ENCODE data around the gene TBC1D10B. TPM values are rescaled to one million over a fixed set of nuclear protein-coding genes. Genes with fewer than 3 reads are reported as not detected.
A peak's percentile ranks its signal among the peaks of the same experiment; 100 is the strongest.
"Not testable (repeated sequence)": the region's sequence is repeated elsewhere in the genome, so short reads cannot be mapped to it uniquely, and the experiment has no call there.

The TBC1D10B gene
- total RNA-seq, 1 donor from 2014 or later = 24.5 TPM

DNA sequence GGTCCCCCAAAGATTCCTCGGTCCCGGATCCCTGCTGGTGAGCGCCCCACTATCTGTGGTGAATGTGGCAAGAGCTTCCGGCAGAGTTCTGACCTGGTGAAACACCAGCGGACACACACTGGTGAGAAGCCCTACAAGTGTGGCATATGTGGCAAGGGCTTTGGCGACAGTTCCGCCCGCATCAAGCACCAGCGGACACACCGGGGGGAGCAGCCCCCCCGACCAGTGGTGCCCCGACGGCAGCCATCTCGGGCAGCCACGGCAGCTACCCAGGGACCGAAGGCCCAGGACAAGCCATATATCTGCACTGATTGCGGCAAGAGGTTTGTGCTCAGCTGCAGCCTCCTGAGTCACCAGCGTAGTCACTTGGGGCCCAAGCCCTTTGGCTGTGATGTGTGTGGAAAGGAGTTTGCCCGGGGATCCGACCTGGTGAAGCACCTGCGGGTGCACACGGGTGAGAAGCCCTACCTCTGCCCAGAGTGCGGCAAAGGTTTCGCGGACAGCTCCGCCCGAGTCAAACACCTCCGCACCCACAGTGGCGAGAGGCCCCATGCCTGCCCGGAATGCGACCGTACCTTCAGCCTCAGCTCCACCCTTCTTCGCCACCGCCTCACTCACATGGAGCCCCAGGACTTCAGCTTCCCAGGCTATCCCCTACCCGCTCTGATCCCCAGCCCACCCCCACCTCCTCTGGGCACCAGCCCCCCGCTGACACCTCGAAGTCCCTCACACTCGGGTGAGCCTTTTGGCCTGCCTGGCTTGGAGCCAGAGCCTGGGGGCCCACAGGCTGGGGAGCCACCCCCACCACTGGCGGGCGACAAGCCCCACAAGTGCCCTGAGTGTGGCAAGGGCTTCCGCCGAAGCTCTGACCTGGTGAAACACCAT, 27.7 kb upstream of the TBC1D10B start:
- no peak overlapping the region for H3K9ac ChIP-seq (ENCODE audit: low read depth in 1 of 3, low read length in 3 of 3)
- peaks cover 15 to 29% (median 22%) of the 10 kb centered on the region in 3 donors for H3K4me1 ChIP-seq (ENCODE audit: control insufficient read depth in 3 of 3, insufficient read depth in 3 of 3, low read length in 3 of 3)
- H3K4me3 ChIP-seq (ENCODE audit: low read length in 3 of 3) = no peak overlapping the region
- no peaks in the 10 kb centered on the region for H3K27me3 ChIP-seq (ENCODE audit: control insufficient read depth in 3 of 3, insufficient read depth in 3 of 3, low read length in 3 of 3)
- H3K27ac ChIP-seq (ENCODE audit: low read depth, low read length) = no peak overlapping the region
- H3K9me3 ChIP-seq (ENCODE audit: control insufficient read depth in 3 of 3, low read length in 3 of 3) = no peaks in the 10 kb centered on the region
- peaks cover 5 to 11% (median 9%) of the 10 kb centered on the region in 3 donors for H3K36me3 ChIP-seq (ENCODE audit: control insufficient read depth in 3 of 3, insufficient read depth in 3 of 3, low read length in 3 of 3)

- Histone ChIP-seq H3K9me3 (ENCODE audit: control insufficient read depth in 3 of 3, low read length in 3 of 3) (no peaks in the 10 kb centered on the region), H3K4me3 (ENCODE audit: low read length in 3 of 3) (no peak overlapping the region), H3K9ac (ENCODE audit: low read depth in 1 of 3, low read length in 3 of 3) (peak overlapping the region in 1 of 3 donors; percentile 5), H3K27me3 (ENCODE audit: control insufficient read depth in 3 of 3, insufficient read depth in 3 of 3, low read length in 3 of 3) (no peaks in the 10 kb centered on the region), H3K27ac (ENCODE audit: low read depth, low read length) (no peak overlapping the region), H3K36me3 (ENCODE audit: control insufficient read depth in 3 of 3, insufficient read depth in 3 of 3, low read length in 3 of 3) (peaks cover 5 to 11% (median 9%) of the 10 kb centered on the region in 3 donors), H3K4me1 (ENCODE audit: control insufficient read depth in 3 of 3, insufficient read depth in 3 of 3, low read length in 3 of 3) (peaks cover 15 to 29% (median 22%) of the 10 kb centered on the region in 3 donors)
Observed at GRCh38 chr16:30397056-30397455, 26.8 kb upstream of the TBC1D10B start.

- H3K27ac ChIP-seq (ENCODE audit: low read depth, low read length); H3K27me3 ChIP-seq (ENCODE audit: control insufficient read depth in 3 of 3, insufficient read depth in 3 of 3, low read length in 3 of 3); H3K9me3 ChIP-seq (ENCODE audit: control insufficient read depth in 3 of 3, low read length in 3 of 3): not testable (repeated sequence)
- peak overlapping the region in 1 of 3 donors; percentile 33 for H3K9ac ChIP-seq (ENCODE audit: low read depth in 1 of 3, low read length in 3 of 3)
- H3K4me1 ChIP-seq (ENCODE audit: control insufficient read depth in 3 of 3, insufficient read depth in 3 of 3, low read length in 3 of 3) = peaks cover 15 to 29% (median 22%) of the 10 kb centered on the region in 3 donors
- peaks cover 5 to 11% (median 9%) of the 10 kb centered on the region in 3 donors for H3K36me3 ChIP-seq (ENCODE audit: control insufficient read depth in 3 of 3, insufficient read depth in 3 of 3, low read length in 3 of 3)
- peak overlapping the region in 1 of 3 donors; percentile 71 for H3K4me3 ChIP-seq (ENCODE audit: low read length in 3 of 3)
Observed at GRCh38 chr16:30396627-30397026, 26.3 kb upstream of the TBC1D10B start.

- H3K9ac ChIP-seq (ENCODE audit: low read depth in 1 of 3, low read length in 3 of 3) = peak overlapping the region; percentile 77 to 84 (median 77)
Observed at GRCh38 chr16:30395992-30396585, 25.8 kb upstream of the TBC1D10B start.

DNA sequence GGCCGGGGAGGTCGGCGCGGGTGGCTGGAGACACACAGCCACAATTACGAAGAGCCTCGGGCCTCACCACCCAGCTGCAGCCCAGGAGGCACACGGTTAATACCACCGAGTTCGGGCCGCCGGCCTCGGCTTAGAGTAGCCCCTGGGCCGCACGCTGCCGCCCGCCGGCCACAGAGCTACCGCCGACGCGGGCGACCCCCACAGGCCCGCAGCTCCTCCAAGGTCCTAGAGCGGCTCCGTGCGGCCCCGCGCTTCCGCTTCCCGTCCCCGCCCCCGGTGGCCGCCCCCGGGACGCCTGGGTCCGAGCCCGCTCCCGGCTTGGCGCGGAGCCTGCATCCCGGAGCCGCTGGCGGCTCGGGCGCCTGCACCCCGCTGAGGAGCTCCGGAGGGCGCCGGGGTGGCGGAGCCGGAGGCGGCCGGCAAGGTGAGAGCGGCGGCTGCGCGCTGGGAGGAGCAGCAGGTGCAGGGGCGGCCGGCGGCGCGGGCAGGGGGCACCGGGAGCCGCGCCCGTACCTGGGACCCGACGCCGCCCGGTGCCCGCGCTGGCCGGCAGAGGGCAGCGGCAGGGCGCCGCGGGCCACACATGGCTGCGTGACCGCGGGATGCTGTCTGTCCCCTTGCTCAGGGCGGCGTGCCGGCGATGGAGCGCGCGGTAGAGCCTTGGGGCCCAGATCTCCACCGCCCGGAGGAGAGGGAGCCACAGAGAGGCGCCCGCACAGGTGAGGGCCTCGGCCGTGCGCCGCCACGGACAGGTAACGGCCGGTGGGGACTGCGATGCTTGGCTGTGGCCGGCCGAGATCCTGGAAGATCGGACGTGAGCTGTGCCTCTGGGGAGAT, 25.1 kb upstream of the TBC1D10B start, which contains the start of gene ZNF48:
TSS of gene ZNF48 (plus strand) at position 266 of the 837 bp plus-strand sequence. CDS start at position 641, 375 bp downstream.
- Histone ChIP-seq H3K4me1 (ENCODE audit: control insufficient read depth in 3 of 3, insufficient read depth in 3 of 3, low read length in 3 of 3) (peaks cover 15 to 25% (median 22%) of the 10 kb centered on the region in 3 donors), H3K36me3 (ENCODE audit: control insufficient read depth in 3 of 3, insufficient read depth in 3 of 3, low read length in 3 of 3) (peaks cover 5 to 11% (median 9%) of the 10 kb centered on the region in 3 donors), H3K9me3 (ENCODE audit: control insufficient read depth in 3 of 3, low read length in 3 of 3) (no peaks in the 10 kb centered on the region), H3K27ac (ENCODE audit: low read depth, low read length) (peak within 1 kb of the TSS; percentile 74), H3K4me3 (ENCODE audit: low read length in 3 of 3) (peak within 1 kb of the TSS; percentile 71 to 87 (median 80)), H3K27me3 (ENCODE audit: control insufficient read depth in 3 of 3, insufficient read depth in 3 of 3, low read length in 3 of 3) (no peaks in the 10 kb centered on the region), H3K9ac (ENCODE audit: low read depth in 1 of 3, low read length in 3 of 3) (peak within 1 kb of the TSS; percentile 80 to 84 (median 83))

More at GRCh38 chr16:30395992-30396585, 25.8 kb upstream of the TBC1D10B start:
- Histone ChIP-seq H3K4me1 (ENCODE audit: control insufficient read depth in 3 of 3, insufficient read depth in 3 of 3, low read length in 3 of 3) (peaks cover 15 to 29% (median 22%) of the 10 kb centered on the region in 3 donors), H3K36me3 (ENCODE audit: control insufficient read depth in 3 of 3, insufficient read depth in 3 of 3, low read length in 3 of 3) (peaks cover 5 to 11% (median 9%) of the 10 kb centered on the region in 3 donors), H3K27ac (ENCODE audit: low read depth, low read length) (peak overlapping the region; percentile 30), H3K9me3 (ENCODE audit: control insufficient read depth in 3 of 3, low read length in 3 of 3) (no peaks in the 10 kb centered on the region), H3K4me3 (ENCODE audit: low read length in 3 of 3) (peak overlapping the region; percentile 71 to 87 (median 80)), H3K27me3 (ENCODE audit: control insufficient read depth in 3 of 3, insufficient read depth in 3 of 3, low read length in 3 of 3) (no peaks in the 10 kb centered on the region)

GRCh38 chr16:30394592-30395154, 24.4 kb upstream of the TBC1D10B start:
- Histone ChIP-seq H3K27ac (ENCODE audit: low read depth, low read length) (peak overlapping the region; percentile 74), H3K9me3 (ENCODE audit: control insufficient read depth in 3 of 3, low read length in 3 of 3) (no peaks in the 10 kb centered on the region), H3K27me3 (ENCODE audit: control insufficient read depth in 3 of 3, insufficient read depth in 3 of 3, low read length in 3 of 3) (no peaks in the 10 kb centered on the region), H3K4me1 (ENCODE audit: control insufficient read depth in 3 of 3, insufficient read depth in 3 of 3, low read length in 3 of 3) (peaks cover 11 to 18% (median 16%) of the 10 kb centered on the region in 3 donors), H3K36me3 (ENCODE audit: control insufficient read depth in 3 of 3, insufficient read depth in 3 of 3, low read length in 3 of 3) (peaks cover 5 to 11% (median 9%) of the 10 kb centered on the region in 3 donors), H3K4me3 (ENCODE audit: low read length in 3 of 3) (peak overlapping the region; percentile 66 to 80 (median 76)), H3K9ac (ENCODE audit: low read depth in 1 of 3, low read length in 3 of 3) (peak overlapping the region; percentile 80 to 84 (median 83))

DNA sequence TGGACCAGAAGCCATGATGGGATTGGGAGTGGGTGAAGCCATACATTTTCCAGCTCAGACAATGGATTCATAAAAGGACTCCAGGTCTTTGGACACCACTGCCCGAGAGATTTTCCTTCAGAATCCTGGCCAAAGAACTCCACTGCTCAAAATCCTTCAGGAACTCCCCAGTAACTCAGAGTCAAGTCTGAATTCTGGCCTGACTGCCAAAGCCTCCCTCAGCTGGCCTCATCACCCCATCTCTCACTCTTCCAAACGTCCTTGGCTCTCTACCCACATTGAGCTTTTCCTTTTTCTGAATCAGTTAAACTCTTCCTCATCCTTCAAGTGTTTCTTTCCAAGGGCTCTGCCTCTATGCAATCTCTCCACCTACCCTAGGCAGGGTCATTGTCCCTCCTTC, 13.2 kb upstream of the TBC1D10B start:
- Histone ChIP-seq H3K4me1 (ENCODE audit: control insufficient read depth in 3 of 3, insufficient read depth in 3 of 3, low read length in 3 of 3) (peaks cover 7% of the 10 kb centered on the region in 3 donors), H3K9ac (ENCODE audit: low read depth in 1 of 3, low read length in 3 of 3) (no peak overlapping the region), H3K27ac (ENCODE audit: low read depth, low read length) (no peak overlapping the region), H3K9me3 (ENCODE audit: control insufficient read depth in 3 of 3, low read length in 3 of 3) (no peaks in the 10 kb centered on the region), H3K27me3 (ENCODE audit: control insufficient read depth in 3 of 3, insufficient read depth in 3 of 3, low read length in 3 of 3) (no peaks in the 10 kb centered on the region), H3K4me3 (ENCODE audit: low read length in 3 of 3) (no peak overlapping the region), H3K36me3 (ENCODE audit: control insufficient read depth in 3 of 3, insufficient read depth in 3 of 3, low read length in 3 of 3) (peaks cover 0 to 3% (median 0%) of the 10 kb centered on the region in 3 donors)

DNA sequence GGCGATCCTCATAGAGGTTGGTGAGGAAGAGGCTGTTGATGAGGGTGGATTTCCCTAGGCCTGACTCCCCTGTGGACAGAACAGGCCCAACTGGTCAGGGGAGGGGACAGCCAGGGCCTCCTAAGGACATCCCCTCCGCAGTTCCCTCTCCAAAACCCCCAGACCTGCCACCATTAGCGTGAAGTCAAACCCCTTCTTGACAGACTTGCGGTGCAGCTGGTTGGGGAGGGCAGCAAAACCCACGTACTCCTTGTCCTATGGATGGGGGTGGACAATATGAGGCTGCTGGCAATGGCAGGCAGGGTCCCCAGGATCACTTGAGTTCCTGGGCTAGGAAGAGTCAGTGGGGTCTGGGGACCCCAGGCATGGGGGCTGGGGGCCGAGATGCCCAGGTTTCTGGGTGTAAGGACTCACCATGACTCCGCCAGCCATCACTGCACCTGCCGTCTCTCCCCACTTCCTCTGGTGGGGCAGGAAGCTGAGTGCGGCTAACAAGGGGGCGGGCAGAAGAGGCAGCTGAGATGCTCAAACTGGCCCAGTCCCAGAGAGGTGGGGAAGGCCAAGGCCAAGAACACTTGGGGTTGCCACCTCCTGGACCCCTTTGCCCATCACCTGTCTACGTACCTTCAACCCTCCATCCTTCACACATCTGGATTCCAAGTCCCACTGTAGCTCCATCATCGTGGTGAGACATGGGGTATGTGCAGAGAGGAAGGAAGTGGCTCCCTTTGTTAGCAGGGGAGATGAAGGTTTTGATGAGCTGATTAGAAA, 12.0 kb upstream of the TBC1D10B start, which contains the start of gene SEPTIN1:
TSS of gene SEPTIN1 (minus strand) at position 451 of the 771 bp plus-strand sequence. CDS start at position 432, 19 bp downstream.
- Histone ChIP-seq H3K4me1 (ENCODE audit: control insufficient read depth in 3 of 3, insufficient read depth in 3 of 3, low read length in 3 of 3) (peaks cover 11 to 15% (median 12%) of the 10 kb centered on the region in 3 donors), H3K9ac (ENCODE audit: low read depth in 1 of 3, low read length in 3 of 3) (no peak within 1 kb of the TSS), H3K27me3 (ENCODE audit: control insufficient read depth in 3 of 3, insufficient read depth in 3 of 3, low read length in 3 of 3) (no peaks in the 10 kb centered on the region), H3K27ac (ENCODE audit: low read depth, low read length) (peak within 1 kb of the TSS; percentile 9), H3K4me3 (ENCODE audit: low read length in 3 of 3) (no peak within 1 kb of the TSS), H3K36me3 (ENCODE audit: control insufficient read depth in 3 of 3, insufficient read depth in 3 of 3, low read length in 3 of 3) (peaks cover 0 to 4% (median 0%) of the 10 kb centered on the region in 3 donors), H3K9me3 (ENCODE audit: control insufficient read depth in 3 of 3, low read length in 3 of 3) (no peaks in the 10 kb centered on the region)
